ENCODE data around the gene RABGAP1L. TPM values are rescaled to one million over a fixed set of nuclear protein-coding genes. Genes with fewer than 3 reads are reported as not detected.
"Not testable (repeated sequence)": the region's sequence is repeated elsewhere in the genome, so short reads cannot be mapped to it uniquely, and the experiment has no call there.

Gene RABGAP1L
- total and polyA plus RNA-seq, 2 donors from 2014 or later, result 16.2 to 48.5 TPM

GRCh38 chr1:174248041-174248440, 88.7 kb downstream of the RABGAP1L start:
- no peak for TF ChIP-seq CTCF (IDR thresholded peaks at IDR 0.05; ENCODE audit: borderline replicate concordance, extremely low read depth, insufficient read depth)
- intact Hi-C loops (cut with DNase I), result no loop called here
- Histone ChIP-seq H3K27ac (ENCODE audit: low read depth in 2 of 2, low read length in 2 of 2) (no peak overlapping the region), H3K4me1 (ENCODE audit: control insufficient read depth in 2 of 3, insufficient read depth in 2 of 3, low read depth in 1 of 3, low read length in 3 of 3) (no peaks in the 10 kb centered on the region), H3K36me3 (ENCODE audit: control insufficient read depth in 2 of 3, insufficient read depth in 3 of 3, low read length in 3 of 3) (peaks cover 0 to 7% (median 0%) of the 10 kb centered on the region in 3 donors), H3K27me3 (ENCODE audit: control insufficient read depth, insufficient read depth, low read length) (no peaks in the 10 kb centered on the region), H3K9me3 (ENCODE audit: control insufficient read depth in 2 of 3, insufficient read depth in 1 of 3, low read length in 3 of 3) (no peaks in the 10 kb centered on the region), H3K4me3 (ENCODE audit: low read length in 3 of 3) (no peak overlapping the region), H3K9ac (ENCODE audit: low read length in 3 of 3) (no peak overlapping the region)
- FAIRE-seq (no peak), DNase-seq (no peak)

- not testable (repeated sequence) for H3K4me3 ChIP-seq (ENCODE audit: low read length in 3 of 3); H3K27me3 ChIP-seq (ENCODE audit: control insufficient read depth, insufficient read depth, low read length); DNase-seq; H3K9me3 ChIP-seq (ENCODE audit: control insufficient read depth in 2 of 3, insufficient read depth in 1 of 3, low read length in 3 of 3); FAIRE-seq; H3K4me1 ChIP-seq (ENCODE audit: control insufficient read depth in 2 of 3, insufficient read depth in 2 of 3, low read depth in 1 of 3, low read length in 3 of 3); H3K36me3 ChIP-seq (ENCODE audit: control insufficient read depth in 2 of 3, insufficient read depth in 3 of 3, low read length in 3 of 3); H3K27ac ChIP-seq (ENCODE audit: low read depth in 2 of 2, low read length in 2 of 2)
- peak overlapping the region in 1 of 3 donors; percentile 24 for H3K9ac ChIP-seq (ENCODE audit: low read length in 3 of 3)
- intact Hi-C loops (cut with DNase I), result loop anchor here (10.0 kb wide), 1 partner anchor 488 kb away; no protein-coding TSS in a partner anchor
Measured at GRCh38 chr1:174256386-174256785, 97.1 kb downstream of the RABGAP1L start.

DNA sequence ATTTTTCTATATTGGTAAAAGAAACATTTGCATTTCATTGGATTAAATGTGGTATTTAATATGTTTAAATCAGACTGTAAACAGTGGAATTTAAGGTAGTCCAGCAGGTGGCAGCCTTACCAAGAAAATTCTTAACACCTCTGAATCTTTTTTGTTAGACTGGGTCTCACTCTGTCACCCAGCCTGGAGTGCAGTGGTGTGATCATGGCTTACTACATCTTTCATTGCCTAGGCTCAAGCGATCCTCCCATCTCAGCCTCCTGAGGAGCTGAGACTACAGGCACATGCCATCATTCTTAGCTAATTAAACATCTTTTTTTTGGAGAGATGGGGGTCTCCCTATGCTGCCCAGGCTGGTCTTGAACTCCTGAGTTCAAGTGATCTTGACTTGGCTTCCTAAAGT, 98.8 kb downstream of the RABGAP1L start:
- H3K36me3 ChIP-seq (ENCODE audit: control insufficient read depth in 2 of 3, insufficient read depth in 3 of 3, low read length in 3 of 3), result no peaks in the 10 kb centered on the region
- H3K27me3 ChIP-seq (ENCODE audit: control insufficient read depth, insufficient read depth, low read length), result no peaks in the 10 kb centered on the region
- DNase-seq (peak in 3 of 5 donors; percentile 50 to 66 (median 53)), FAIRE-seq (no peak)
- no peak overlapping the region for H3K9ac ChIP-seq (ENCODE audit: low read length in 3 of 3)
- H3K9me3 ChIP-seq (ENCODE audit: control insufficient read depth in 2 of 3, insufficient read depth in 1 of 3, low read length in 3 of 3), result no peaks in the 10 kb centered on the region
- no peak overlapping the region for H3K4me3 ChIP-seq (ENCODE audit: low read length in 3 of 3)
- TF ChIP-seq CTCF (IDR thresholded peaks at IDR 0.05; ENCODE audit: borderline replicate concordance, extremely low read depth, insufficient read depth), result peak; percentile 47
- intact Hi-C loops (cut with DNase I), result loop anchor here (10.0 kb wide), 1 partner anchor 487 kb away; no protein-coding TSS in a partner anchor
- no peaks in the 10 kb centered on the region for H3K4me1 ChIP-seq (ENCODE audit: control insufficient read depth in 2 of 3, insufficient read depth in 2 of 3, low read depth in 1 of 3, low read length in 3 of 3)
- no peak overlapping the region for H3K27ac ChIP-seq (ENCODE audit: low read depth in 2 of 2, low read length in 2 of 2)

GRCh38 chr1:174262349-174263241, 103.3 kb downstream of the RABGAP1L start:
- Histone ChIP-seq H3K9me3 (ENCODE audit: control insufficient read depth in 2 of 3, insufficient read depth in 1 of 3, low read length in 3 of 3) (no peaks in the 10 kb centered on the region), H3K36me3 (ENCODE audit: control insufficient read depth in 2 of 3, insufficient read depth in 3 of 3, low read length in 3 of 3) (no peaks in the 10 kb centered on the region), H3K27me3 (ENCODE audit: control insufficient read depth, insufficient read depth, low read length) (no peaks in the 10 kb centered on the region), H3K4me3 (ENCODE audit: low read length in 3 of 3) (no peak overlapping the region), H3K27ac (ENCODE audit: low read depth in 2 of 2, low read length in 2 of 2) (no peak overlapping the region), H3K9ac (ENCODE audit: low read length in 3 of 3) (no peak overlapping the region), H3K4me1 (ENCODE audit: control insufficient read depth in 2 of 3, insufficient read depth in 2 of 3, low read depth in 1 of 3, low read length in 3 of 3) (no peaks in the 10 kb centered on the region)
- intact Hi-C loops (cut with DNase I), result no loop called here
- FAIRE-seq (no peak), DNase-seq (peak in 3 of 5 donors; percentile 17 to 80 (median 72))
- peak; percentile 70 for TF ChIP-seq CTCF (IDR thresholded peaks at IDR 0.05; ENCODE audit: borderline replicate concordance, extremely low read depth, insufficient read depth)
